Muscle of leg (tissue), 11 donors: ENCODE measurements around the gene SRGN. TPM values are rescaled to one million over a fixed set of nuclear protein-coding genes. Genes with fewer than 3 reads are reported as not detected.

Experiments
- DNase-seq: peaks from one replicate; pipeline ENCODE4 v3.0.0; 2013
- H3K27ac ChIP-seq: one replicate; pipeline ENCODE4 v1.5.1; 2013; ENCODE audit warnings: mild to moderate bottlenecking, low read length, control low read depth
- H3K27me3 ChIP-seq: one replicate; pipeline ENCODE4 v1.6.1; 2013; ENCODE audit warnings: low read length; ENCODE audit not compliant: control insufficient read depth, insufficient read depth
- H3K36me3 ChIP-seq: one replicate; pipeline ENCODE4 v1.6.1; 2013; ENCODE audit warnings: low read length; ENCODE audit not compliant: control insufficient read depth, insufficient read depth
- H3K4me1 ChIP-seq: one replicate; pipeline ENCODE4 v1.6.1; 2013; ENCODE audit warnings: low read length; ENCODE audit not compliant: control insufficient read depth, insufficient read depth
- H3K4me3 ChIP-seq: one replicate; pipeline ENCODE4 v1.5.1; 2013; ENCODE audit warnings: low read length, control low read depth
- H3K9me3 ChIP-seq: replicated peaks from 2 replicates; pipeline ENCODE4 v1.6.1; 2013; ENCODE audit warnings: low read depth, low read length; ENCODE audit not compliant: control insufficient read depth
- WGBS: methylation state at CpG from one replicate; pipeline ENCODE4 v1.1.5; 2013; ENCODE audit warnings: missing lambda C conversion rate; ENCODE audit not compliant: insufficient coverage; 5-methylcytosine and 5-hydroxymethylcytosine counted together
- polyA plus RNA-seq, 8 donors: library from polyadenylated mRNA; unstranded; fragments of 120-200 nt; gene quantifications; one replicate each; pipeline versions ENCODE4 v1.2.1 to v1.2.3, GENCODE V29; 2013; ENCODE audit warnings: inconsistent platforms in 1 of 8, low replicate concordance in 1 of 8; ENCODE audit not compliant: insufficient read length in 8 of 8, insufficient read depth in 1 of 8
- total RNA-seq: library from RNA; stranded (reverse); fragments of 120-200 nt; gene quantifications from one replicate; pipeline ENCODE4 v1.2.4, GENCODE V29; 2013

Gene SRGN
- total and polyA plus RNA-seq, 9 donors = 20.3 to 38.1 (median 23.3) TPM

DNA sequence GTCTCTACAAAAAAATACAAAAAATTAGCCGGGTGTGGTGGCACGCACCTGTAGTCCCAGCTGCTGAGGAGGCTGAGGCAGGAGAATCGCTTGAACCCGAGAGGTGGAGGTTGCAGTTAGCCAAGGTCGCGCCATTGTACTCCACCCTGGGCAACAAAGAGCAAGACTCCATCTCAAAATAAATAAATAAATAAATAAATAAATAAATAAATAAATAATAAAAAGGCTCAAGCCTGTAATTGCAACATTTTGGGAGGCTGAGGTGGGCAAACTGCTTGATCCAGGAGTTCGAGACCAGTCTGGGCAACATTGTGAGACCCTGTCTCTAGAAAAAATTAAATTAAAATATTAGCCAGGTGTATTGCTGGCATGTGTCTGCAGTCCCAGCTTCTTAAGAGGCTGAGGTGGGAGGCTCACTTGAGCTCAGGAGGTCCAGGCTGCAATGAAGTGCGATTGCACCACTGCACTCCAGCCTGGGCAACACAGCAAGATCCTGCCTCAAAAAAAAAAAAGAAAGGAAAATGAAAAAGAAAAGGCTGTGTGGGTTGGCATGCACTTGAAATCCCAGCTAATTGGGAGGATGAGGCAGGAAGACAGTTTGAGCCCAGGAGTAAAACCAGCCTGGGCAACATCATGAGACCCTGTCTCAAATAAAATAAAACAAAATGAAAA, 27.6 kb upstream of the SRGN start:
- no peak for DNase-seq
- peaks cover 9% of the 10 kb centered on the region for H3K27me3 ChIP-seq
- peaks cover 30% of the 10 kb centered on the region for H3K4me1 ChIP-seq
- WGBS = 100% methylated on average over 1 of the region's 8 CpGs
- H3K4me3 ChIP-seq = no peak overlapping the region
- no peaks in the 10 kb centered on the region for H3K9me3 ChIP-seq
- no peaks in the 10 kb centered on the region for H3K36me3 ChIP-seq
- H3K27ac ChIP-seq = no peak overlapping the region

DNA sequence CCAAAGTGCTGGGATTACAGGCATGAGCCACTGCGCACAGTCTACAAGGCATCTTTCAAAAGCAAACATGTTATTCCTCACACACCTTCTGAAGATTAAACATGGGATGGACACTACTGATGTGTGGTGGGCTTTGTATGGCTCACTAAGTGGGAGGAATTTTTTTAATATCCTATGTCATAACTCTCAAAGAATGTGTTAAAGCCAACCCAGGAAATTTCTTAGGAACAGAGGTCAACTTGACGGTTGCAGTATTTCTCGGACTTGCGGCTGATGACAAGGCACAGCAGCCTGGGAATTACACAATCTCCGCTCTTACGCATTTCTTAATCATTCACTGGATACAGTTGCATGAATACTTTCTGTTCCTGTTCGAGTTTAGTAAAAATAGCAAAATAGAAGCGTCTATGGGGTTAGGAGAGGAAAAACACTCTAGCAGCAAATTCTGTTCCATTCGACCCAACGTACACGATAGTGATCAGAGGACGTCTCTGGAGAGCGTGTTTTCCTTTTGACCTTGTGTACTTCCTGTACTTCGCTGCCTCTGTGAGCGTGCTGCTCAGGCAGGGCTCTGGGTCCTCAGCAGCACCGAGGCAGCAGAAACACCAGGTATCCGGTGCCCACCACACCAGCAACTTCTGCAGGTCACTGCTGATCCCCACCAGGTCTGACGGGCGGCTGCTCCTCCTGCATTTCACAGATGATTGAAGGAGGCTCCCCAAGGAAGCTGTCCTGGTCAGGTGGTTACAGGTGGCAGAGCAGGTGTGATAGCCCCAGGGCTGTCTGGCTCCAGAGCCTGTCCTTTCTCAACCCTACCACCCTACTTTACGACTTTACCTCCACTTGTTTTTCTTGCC, 26.4 kb upstream of the SRGN start:
- Histone ChIP-seq H3K4me1 (peaks cover 27% of the 10 kb centered on the region), H3K4me3 (no peak overlapping the region), H3K9me3 (no peaks in the 10 kb centered on the region), H3K27me3 (peaks cover 7% of the 10 kb centered on the region), H3K27ac (peak overlapping the region; percentile 88), H3K36me3 (no peaks in the 10 kb centered on the region)
- DNase-seq = peak; percentile 88
- 19% methylated on average over 11 of the region's 20 CpGs for WGBS

DNA sequence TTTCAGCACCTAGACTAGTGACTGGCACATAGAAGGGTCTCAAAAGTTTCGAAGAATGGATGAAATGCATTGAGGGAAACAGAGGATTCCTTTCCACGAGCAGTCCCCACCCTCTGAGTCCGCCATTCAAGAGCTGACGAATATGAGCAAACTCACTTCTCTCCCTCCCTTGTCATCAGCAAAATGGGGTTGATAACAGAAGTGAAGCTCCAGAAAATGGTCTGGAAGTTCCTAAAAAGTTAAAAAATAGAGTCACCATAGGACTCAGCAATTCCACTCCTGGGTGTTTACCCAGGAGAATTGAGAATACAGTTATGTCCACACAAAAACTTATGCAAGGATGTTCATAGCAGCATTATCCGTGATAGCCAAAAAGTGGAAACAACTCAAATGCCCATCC, 25.0 kb upstream of the SRGN start:
- WGBS = no CpG with 5 or more reads among the region's 5 CpGs
- no peak overlapping the region for H3K4me3 ChIP-seq
- peaks cover 7% of the 10 kb centered on the region for H3K27me3 ChIP-seq
- no peaks in the 10 kb centered on the region for H3K9me3 ChIP-seq
- H3K36me3 ChIP-seq = no peaks in the 10 kb centered on the region
- no peak overlapping the region for H3K27ac ChIP-seq
- H3K4me1 ChIP-seq = peaks cover 13% of the 10 kb centered on the region
- no peak for DNase-seq

DNA sequence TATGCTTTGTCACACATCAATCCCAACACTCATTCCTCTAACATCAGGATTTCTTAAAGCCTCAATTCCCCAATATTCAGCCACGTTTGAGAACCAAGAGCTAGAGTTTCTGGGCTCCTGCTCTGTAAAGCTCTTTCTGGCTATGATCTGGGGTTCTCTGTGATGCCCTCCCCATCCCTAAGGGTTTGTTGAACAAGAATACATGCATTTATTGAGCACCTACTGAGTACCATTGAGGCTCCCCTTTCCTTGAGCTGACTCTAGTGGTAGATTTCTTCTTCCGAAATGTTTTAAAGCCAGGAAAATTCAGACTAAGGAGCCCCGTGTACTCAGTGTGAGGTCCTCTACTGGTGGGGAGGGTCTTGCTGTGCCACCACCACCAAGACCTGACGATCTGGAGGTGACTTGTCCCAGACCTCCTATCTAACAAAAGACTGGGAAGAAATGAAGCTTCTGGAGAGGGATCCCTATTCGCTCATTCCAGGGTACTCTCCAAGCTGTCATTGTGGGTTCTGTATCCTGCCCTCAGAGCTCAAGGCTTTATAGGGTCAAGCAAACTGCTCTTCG, 23.1 kb upstream of the SRGN start:
- Histone ChIP-seq H3K4me3 (no peak overlapping the region), H3K27ac (no peak overlapping the region), H3K4me1 (peaks cover 16% of the 10 kb centered on the region), H3K27me3 (peaks cover 7% of the 10 kb centered on the region), H3K9me3 (no peaks in the 10 kb centered on the region), H3K36me3 (no peaks in the 10 kb centered on the region)
- WGBS = 58% methylated on average over 4 of the region's 6 CpGs
- DNase-seq = no peak

DNA sequence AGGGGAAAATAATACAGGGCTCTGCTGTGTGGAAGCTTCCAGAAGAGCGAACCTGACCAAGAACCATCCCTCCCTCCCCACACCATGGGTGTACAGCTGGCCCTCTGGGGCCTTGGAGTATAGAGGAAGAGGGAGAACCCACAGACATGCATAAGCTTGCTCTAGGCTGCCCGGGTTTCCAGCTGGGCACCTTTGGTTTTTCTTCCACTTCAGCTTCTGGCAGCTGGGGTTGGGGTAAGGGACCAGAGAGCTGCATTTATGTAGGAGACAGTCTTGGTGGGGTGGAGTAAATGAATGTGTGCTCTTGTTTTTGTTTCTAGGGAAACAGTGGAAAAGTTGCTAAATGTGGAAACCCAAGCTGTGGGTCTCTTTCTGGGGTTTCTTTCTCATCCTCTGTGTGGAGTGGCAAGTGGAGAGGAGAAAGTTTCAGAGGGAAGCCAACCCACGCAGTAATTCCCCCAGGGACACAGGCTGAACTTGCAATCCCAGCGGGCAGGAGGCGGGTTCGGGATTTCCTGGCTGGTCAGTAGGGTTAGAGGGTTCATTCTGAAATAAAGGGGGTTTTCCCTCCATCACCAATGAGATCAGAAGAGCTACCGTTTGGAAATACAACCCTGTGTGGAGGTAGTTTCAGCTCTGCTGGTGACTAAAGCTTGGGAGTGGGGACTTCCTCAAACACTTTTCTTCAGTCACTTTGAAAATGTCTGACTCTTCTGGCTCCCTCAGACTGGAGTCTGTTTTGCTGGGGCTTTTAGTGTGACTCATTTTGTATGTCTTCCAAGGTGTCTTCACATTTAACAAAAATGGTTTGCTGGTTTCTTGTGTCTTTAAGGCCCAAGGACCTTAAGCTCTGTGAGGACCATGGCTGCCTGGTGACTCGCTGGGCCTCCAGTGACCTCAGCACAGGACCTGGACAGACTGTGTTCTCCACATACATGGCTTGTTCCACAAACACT, 22.2 kb upstream of the SRGN start:
- H3K27me3 ChIP-seq = peaks cover 7% of the 10 kb centered on the region
- no peak overlapping the region for H3K4me3 ChIP-seq
- peaks cover 16% of the 10 kb centered on the region for H3K4me1 ChIP-seq
- no peaks in the 10 kb centered on the region for H3K36me3 ChIP-seq
- H3K27ac ChIP-seq = peak overlapping the region; percentile 42
- H3K9me3 ChIP-seq = no peaks in the 10 kb centered on the region
- peak; percentile 33 for DNase-seq
- WGBS = 80% methylated on average over 2 of the region's 8 CpGs

DNA sequence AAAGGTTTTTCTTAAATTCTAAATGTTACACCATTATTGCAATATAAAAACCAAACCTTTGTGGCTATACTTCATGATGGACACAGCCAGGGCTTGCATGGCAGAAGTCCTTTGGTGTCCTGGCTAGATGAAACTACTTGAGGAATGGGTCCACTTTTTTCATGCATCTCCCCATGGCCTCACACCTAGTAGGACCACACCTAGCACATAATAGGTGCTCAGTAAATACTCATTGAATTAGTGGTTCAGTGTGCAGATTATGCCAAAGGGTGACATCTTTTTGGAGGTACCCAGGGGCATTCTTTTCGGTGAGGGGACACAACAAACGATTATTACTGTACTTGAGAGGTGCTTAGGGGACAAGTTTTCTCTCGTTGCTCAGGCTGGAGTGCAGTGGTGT, 20.7 kb upstream of the SRGN start:
- H3K4me3 ChIP-seq = no peak overlapping the region
- WGBS = 100% methylated on average over 1 of the region's 3 CpGs
- peaks cover 10% of the 10 kb centered on the region for H3K4me1 ChIP-seq
- DNase-seq = no peak
- no peaks in the 10 kb centered on the region for H3K36me3 ChIP-seq
- H3K9me3 ChIP-seq = no peaks in the 10 kb centered on the region
- H3K27ac ChIP-seq = no peak overlapping the region
- peaks cover 7% of the 10 kb centered on the region for H3K27me3 ChIP-seq

DNA sequence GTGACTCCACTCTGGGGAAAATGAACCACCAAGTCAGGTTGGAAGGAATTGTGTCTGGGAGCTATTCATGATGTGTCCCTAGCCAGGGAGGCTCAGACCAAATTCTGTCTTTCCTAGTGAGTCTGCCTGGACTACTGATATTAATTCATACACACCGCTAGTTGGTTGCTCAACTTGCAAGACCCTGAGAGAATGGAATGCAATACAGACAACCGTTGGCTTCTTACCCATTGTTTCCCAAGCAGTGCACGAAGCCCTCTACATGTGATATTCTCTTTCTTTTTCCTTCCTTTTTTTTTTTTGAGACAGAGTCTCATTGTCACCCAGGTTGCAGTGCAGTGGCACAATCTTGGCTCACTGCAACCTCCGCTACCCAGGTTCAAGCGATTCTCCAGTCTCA, 19.4 kb upstream of the SRGN start:
- H3K27me3 ChIP-seq = peaks cover 7% of the 10 kb centered on the region
- no peaks in the 10 kb centered on the region for H3K36me3 ChIP-seq
- H3K4me1 ChIP-seq = peaks cover 10% of the 10 kb centered on the region
- no peaks in the 10 kb centered on the region for H3K9me3 ChIP-seq
- H3K4me3 ChIP-seq = no peak overlapping the region
- WGBS = 94% methylated on average over 3 of the region's 5 CpGs
- DNase-seq = no peak
- H3K27ac ChIP-seq = no peak overlapping the region

DNA sequence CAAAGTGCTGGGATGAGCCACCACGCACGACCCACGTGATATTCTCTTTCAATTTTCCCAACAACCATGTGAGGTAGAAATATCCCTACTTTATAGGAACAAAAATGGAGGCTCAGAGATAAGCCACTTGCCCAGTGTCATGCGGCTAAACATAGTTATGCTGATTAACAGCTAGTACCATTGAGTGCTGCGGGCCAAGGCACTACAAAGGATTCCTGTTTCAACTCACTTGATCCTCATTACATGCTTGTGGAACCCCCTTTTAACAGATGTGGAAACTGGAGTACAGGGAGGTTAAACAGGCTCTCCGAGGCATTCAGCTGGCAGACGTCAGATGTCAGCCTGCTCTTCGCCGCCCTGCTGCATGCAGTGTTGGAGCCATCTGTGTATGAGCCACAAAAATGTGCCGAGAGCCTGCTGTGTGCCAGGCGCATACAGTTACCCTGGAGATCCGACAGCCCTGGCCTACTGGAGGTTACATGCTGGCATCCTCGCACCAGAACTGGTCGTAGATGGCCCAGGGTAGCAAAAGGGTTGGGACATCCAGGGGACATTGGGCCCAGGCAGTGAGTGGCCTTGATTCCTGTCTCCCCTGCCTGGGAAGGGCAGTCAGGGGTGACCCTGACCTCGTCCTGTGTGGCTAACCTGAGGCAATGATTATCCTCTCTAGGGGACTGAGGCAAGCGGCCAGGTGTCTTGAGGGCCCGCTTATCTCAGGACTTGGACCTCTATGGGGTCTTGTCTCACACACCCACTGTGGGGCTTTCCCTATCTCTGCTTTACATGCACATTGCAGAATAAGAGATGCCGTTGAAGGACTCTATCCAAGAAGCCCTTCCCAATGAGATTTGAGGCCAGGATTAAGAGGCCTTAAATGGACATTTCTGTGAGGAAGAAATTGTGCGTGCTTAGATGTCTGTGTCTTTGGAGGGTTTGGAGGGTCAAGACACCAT, 18.5 kb upstream of the SRGN start:
- Histone ChIP-seq H3K4me3 (no peak overlapping the region), H3K27ac (no peak overlapping the region), H3K9me3 (no peaks in the 10 kb centered on the region), H3K36me3 (no peaks in the 10 kb centered on the region), H3K27me3 (peaks cover 5% of the 10 kb centered on the region), H3K4me1 (peaks cover 10% of the 10 kb centered on the region)
- 70% methylated on average over 13 of the region's 19 CpGs for WGBS
- DNase-seq = peak; percentile 31

DNA sequence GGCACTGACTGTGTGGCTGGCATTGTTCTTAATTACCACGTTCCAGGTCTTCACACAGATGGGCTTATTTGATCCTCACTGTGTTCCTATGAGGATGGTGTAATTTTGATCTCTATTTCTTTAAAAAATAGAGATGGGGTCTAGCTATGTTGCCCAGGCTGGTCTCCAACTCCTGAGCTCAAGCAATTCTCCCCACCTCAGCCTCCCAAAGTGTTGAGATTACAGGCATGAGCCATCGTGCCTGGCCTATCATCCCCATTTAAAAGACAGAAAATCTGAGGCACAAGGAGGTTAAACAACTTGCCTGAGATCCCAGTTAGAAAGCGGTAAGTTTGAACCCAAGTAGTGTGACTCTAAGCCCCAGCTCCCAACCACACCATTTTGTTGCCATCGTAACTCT, 17.0 kb upstream of the SRGN start:
- Histone ChIP-seq H3K9me3 (no peaks in the 10 kb centered on the region), H3K36me3 (no peaks in the 10 kb centered on the region), H3K27ac (no peak overlapping the region), H3K4me1 (peaks cover 7% of the 10 kb centered on the region), H3K4me3 (no peak overlapping the region), H3K27me3 (no peaks in the 10 kb centered on the region)
- DNase-seq = no peak
- WGBS = 80% methylated on average over 1 of the region's 4 CpGs
